ENCODE measurements around the gene SLCO3A1. TPM values are rescaled to one million over a fixed set of nuclear protein-coding genes. Genes with fewer than 3 reads are reported as not detected.

The SLCO3A1 gene
- total and polyA plus RNA-seq, 2 donors (not counting 1 experiment from before 2014, with no cell fraction given): 8.1 to 16.8 TPM

- Histone ChIP-seq H3K9ac (ENCODE audit: insufficient read depth, low read length) (no peak overlapping the region), H3K4me2 (ENCODE audit: extremely low read depth, insufficient read depth, low read length) (no peak overlapping the region), H4K20me1 (ENCODE audit: control insufficient read depth, extremely low read depth, insufficient read depth, low read length) (no peaks in the 10 kb centered on the region), H3K4me1 (ENCODE audit: control insufficient read depth, extremely low read depth, insufficient read depth, low read length) (no peaks in the 10 kb centered on the region), H3K9me3 (ENCODE audit: control insufficient read depth, insufficient read depth, low read depth, low read length) (no peaks in the 10 kb centered on the region), H3K27ac (ENCODE audit: insufficient read depth, low read length) (no peak overlapping the region), H3K79me2 (ENCODE audit: control insufficient read depth, insufficient read depth, low read length) (no peaks in the 10 kb centered on the region), H3K27me3 (ENCODE audit: control insufficient read depth, insufficient read depth, low read length) (no peaks in the 10 kb centered on the region), H3K4me3 (replicated peaks in 1 of 4; ENCODE audit: control extremely low read depth in 1 of 4, insufficient read depth in 1 of 4, low read depth in 3 of 4, low read length in 4 of 4) (no peak overlapping the region), H3K36me3 (ENCODE audit: control insufficient read depth, insufficient read depth, low read length) (no peaks in the 10 kb centered on the region), H2AFZ (ENCODE audit: low read length) (no peak overlapping the region)
- no peak for DNase-seq (ENCODE audit: low read depth in 2 of 2)
- no peak for TF ChIP-seq EZH2 (IDR thresholded peaks at IDR 0.05; ENCODE audit: low read length, missing control alignments)
- TF ChIP-seq, protein P1, sequence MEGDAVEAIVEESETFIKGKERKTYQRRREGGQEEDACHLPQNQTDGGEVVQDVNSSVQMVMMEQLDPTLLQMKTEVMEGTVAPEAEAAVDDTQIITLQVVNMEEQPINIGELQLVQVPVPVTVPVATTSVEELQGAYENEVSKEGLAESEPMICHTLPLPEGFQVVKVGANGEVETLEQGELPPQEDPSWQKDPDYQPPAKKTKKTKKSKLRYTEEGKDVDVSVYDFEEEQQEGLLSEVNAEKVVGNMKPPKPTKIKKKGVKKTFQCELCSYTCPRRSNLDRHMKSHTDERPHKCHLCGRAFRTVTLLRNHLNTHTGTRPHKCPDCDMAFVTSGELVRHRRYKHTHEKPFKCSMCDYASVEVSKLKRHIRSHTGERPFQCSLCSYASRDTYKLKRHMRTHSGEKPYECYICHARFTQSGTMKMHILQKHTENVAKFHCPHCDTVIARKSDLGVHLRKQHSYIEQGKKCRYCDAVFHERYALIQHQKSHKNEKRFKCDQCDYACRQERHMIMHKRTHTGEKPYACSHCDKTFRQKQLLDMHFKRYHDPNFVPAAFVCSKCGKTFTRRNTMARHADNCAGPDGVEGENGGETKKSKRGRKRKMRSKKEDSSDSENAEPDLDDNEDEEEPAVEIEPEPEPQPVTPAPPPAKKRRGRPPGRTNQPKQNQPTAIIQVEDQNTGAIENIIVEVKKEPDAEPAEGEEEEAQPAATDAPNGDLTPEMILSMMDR (conservative IDR thresholded peaks at IDR 0.05 in 1 of 2, IDR thresholded peaks at IDR 0.05 in 1 of 2; ENCODE audit: low read depth in 1 of 2, low read length in 2 of 2): no peak
Measured at GRCh38 chr15:91988071-91988470, 134.6 kb downstream of the SLCO3A1 start.

GRCh38 chr15:91988655-91989054 is 135.1 kb downstream of the SLCO3A1 start:
- H3K9me3 ChIP-seq (ENCODE audit: control insufficient read depth, insufficient read depth, low read depth, low read length): no peaks in the 10 kb centered on the region
- no peak overlapping the region for H3K4me3 ChIP-seq (replicated peaks in 1 of 4; ENCODE audit: control extremely low read depth in 1 of 4, insufficient read depth in 1 of 4, low read depth in 3 of 4, low read length in 4 of 4)
- no peaks in the 10 kb centered on the region for H4K20me1 ChIP-seq (ENCODE audit: control insufficient read depth, extremely low read depth, insufficient read depth, low read length)
- no peak overlapping the region for H3K9ac ChIP-seq (ENCODE audit: insufficient read depth, low read length)
- no peaks in the 10 kb centered on the region for H3K27me3 ChIP-seq (ENCODE audit: control insufficient read depth, insufficient read depth, low read length)
- no peak overlapping the region for H3K27ac ChIP-seq (ENCODE audit: insufficient read depth, low read length)
- no peaks in the 10 kb centered on the region for H3K36me3 ChIP-seq (ENCODE audit: control insufficient read depth, insufficient read depth, low read length)
- no peak overlapping the region for H3K4me2 ChIP-seq (ENCODE audit: extremely low read depth, insufficient read depth, low read length)
- no peaks in the 10 kb centered on the region for H3K4me1 ChIP-seq (ENCODE audit: control insufficient read depth, extremely low read depth, insufficient read depth, low read length)
- no peak for DNase-seq (ENCODE audit: low read depth in 2 of 2)
- H3K79me2 ChIP-seq (ENCODE audit: control insufficient read depth, insufficient read depth, low read length): no peaks in the 10 kb centered on the region
- no peak overlapping the region for H2AFZ ChIP-seq (ENCODE audit: low read length)
- TF ChIP-seq, protein P1 (conservative IDR thresholded peaks at IDR 0.05 in 1 of 2, IDR thresholded peaks at IDR 0.05 in 1 of 2; ENCODE audit: low read depth in 1 of 2, low read length in 2 of 2): no peak
- TF ChIP-seq EZH2 (IDR thresholded peaks at IDR 0.05; ENCODE audit: low read length, missing control alignments): no peak

DNA sequence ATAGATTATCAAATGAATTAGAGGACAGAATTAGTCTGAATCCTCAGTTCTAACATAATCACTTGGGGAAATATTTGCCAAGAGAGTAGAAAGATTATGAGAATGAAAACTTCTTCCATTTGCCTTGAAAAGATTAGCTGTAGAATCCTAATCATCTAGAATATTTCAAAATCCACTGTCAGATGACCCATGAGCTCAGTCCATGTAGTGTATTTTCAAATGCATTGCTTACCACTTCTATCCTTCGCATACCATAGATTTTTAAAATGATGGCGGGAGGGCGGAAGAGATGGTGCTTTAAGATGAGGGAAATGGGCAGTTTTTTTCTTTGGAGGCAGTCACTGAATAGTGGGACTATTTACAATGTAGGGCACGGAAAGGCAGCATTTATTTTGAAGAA is 136.3 kb downstream of the SLCO3A1 start:
- no peaks in the 10 kb centered on the region for H3K9me3 ChIP-seq (ENCODE audit: control insufficient read depth, insufficient read depth, low read depth, low read length)
- no peak overlapping the region for H3K9ac ChIP-seq (ENCODE audit: insufficient read depth, low read length)
- H3K4me2 ChIP-seq (ENCODE audit: extremely low read depth, insufficient read depth, low read length): no peak overlapping the region
- H2AFZ ChIP-seq (ENCODE audit: low read length): no peak overlapping the region
- no peak overlapping the region for H3K27ac ChIP-seq (ENCODE audit: insufficient read depth, low read length)
- TF ChIP-seq, protein P1 (conservative IDR thresholded peaks at IDR 0.05 in 1 of 2, IDR thresholded peaks at IDR 0.05 in 1 of 2; ENCODE audit: low read depth in 1 of 2, low read length in 2 of 2): no peak
- no peak for TF ChIP-seq EZH2 (IDR thresholded peaks at IDR 0.05; ENCODE audit: low read length, missing control alignments)
- no peak overlapping the region for H3K4me3 ChIP-seq (replicated peaks in 1 of 4; ENCODE audit: control extremely low read depth in 1 of 4, insufficient read depth in 1 of 4, low read depth in 3 of 4, low read length in 4 of 4)
- no peaks in the 10 kb centered on the region for H4K20me1 ChIP-seq (ENCODE audit: control insufficient read depth, extremely low read depth, insufficient read depth, low read length)
- H3K36me3 ChIP-seq (ENCODE audit: control insufficient read depth, insufficient read depth, low read length): no peaks in the 10 kb centered on the region
- H3K79me2 ChIP-seq (ENCODE audit: control insufficient read depth, insufficient read depth, low read length): no peaks in the 10 kb centered on the region
- no peak for DNase-seq (ENCODE audit: low read depth in 2 of 2)
- H3K27me3 ChIP-seq (ENCODE audit: control insufficient read depth, insufficient read depth, low read length): no peaks in the 10 kb centered on the region
- H3K4me1 ChIP-seq (ENCODE audit: control insufficient read depth, extremely low read depth, insufficient read depth, low read length): no peaks in the 10 kb centered on the region
